ENCODE measurements around the gene PRKAG2. TPM values are rescaled to one million over a fixed set of nuclear protein-coding genes. Genes with fewer than 3 reads are reported as not detected.

Gene PRKAG2
- total and polyA plus RNA-seq, 2 experiments from 2014 or later, result 9.1 to 14.9 TPM

DNA sequence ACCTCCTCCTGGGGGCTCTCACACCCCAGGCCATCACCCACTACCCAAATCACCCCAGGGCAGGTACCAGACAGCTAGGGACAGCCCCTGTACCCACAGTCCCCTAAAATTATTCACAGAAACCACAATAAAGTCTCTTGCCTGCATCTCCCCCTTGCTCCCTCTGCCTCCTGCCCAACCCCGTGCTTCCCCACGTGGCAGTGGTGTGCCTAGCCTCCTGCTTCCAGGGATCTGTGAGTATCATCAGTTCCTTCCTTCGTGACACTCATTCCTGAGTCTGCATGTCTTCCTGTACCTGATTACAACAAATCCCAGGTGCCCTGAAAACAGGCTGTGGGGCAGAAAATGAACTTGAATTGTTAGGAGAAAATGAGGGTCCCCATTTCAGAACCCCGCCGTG lies 61.5 kb downstream of the PRKAG2 start (continued):
- TF ChIP-seq, protein P1, sequence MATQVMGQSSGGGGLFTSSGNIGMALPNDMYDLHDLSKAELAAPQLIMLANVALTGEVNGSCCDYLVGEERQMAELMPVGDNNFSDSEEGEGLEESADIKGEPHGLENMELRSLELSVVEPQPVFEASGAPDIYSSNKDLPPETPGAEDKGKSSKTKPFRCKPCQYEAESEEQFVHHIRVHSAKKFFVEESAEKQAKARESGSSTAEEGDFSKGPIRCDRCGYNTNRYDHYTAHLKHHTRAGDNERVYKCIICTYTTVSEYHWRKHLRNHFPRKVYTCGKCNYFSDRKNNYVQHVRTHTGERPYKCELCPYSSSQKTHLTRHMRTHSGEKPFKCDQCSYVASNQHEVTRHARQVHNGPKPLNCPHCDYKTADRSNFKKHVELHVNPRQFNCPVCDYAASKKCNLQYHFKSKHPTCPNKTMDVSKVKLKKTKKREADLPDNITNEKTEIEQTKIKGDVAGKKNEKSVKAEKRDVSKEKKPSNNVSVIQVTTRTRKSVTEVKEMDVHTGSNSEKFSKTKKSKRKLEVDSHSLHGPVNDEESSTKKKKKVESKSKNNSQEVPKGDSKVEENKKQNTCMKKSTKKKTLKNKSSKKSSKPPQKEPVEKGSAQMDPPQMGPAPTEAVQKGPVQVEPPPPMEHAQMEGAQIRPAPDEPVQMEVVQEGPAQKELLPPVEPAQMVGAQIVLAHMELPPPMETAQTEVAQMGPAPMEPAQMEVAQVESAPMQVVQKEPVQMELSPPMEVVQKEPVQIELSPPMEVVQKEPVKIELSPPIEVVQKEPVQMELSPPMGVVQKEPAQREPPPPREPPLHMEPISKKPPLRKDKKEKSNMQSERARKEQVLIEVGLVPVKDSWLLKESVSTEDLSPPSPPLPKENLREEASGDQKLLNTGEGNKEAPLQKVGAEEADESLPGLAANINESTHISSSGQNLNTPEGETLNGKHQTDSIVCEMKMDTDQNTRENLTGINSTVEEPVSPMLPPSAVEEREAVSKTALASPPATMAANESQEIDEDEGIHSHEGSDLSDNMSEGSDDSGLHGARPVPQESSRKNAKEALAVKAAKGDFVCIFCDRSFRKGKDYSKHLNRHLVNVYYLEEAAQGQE (IDR thresholded peaks at IDR 0.05; ENCODE audit: unreplicated experiment), result no peak
- no peak for TF ChIP-seq EZH2 (IDR thresholded peaks at IDR 0.05; ENCODE audit: low read depth, unreplicated experiment)

DNA sequence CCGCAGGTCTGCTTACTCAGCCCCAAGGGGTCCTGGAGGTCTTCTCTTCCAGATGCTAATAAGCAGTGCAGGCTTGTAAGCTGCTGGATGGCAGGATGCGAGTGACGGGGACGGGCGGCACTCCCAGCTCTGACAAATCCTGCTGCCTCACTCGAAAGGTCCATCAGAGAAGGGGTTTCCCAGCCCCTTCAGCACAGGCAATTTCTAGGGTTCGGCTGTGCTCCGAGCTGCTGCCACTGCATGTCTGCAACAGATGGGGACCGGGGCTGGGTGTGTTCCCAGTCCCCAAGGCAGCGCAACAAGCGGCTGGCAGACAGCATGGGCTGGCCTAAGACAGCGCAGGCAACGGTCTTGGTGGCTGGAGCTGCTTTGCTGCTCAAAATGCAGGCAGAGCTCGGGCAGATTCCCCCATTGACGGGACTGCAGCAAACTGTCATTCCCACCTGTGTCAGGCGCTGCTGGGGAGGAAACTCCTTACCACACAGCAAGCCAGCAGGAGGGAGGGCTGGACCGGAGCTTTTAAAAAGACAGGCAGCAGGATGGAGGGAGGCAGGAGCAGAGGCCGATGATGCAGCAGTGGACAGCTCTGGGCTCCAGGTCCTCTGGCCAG lies 62.4 kb downstream of the PRKAG2 start:
- Histone ChIP-seq H3K36me3 (ENCODE audit: insufficient read depth) (no peaks in the 10 kb centered on the region), H3K4me1 (ENCODE audit: insufficient read depth) (peaks cover 4% of the 10 kb centered on the region; the same call in 1 of the 2 replicates), H3K4me3 (no peak overlapping the region), H3K27ac (ENCODE audit: low read depth) (no peak overlapping the region), H3K27me3 (ENCODE audit: insufficient read depth) (no peaks in the 10 kb centered on the region), H3K79me2 (replicated peaks; ENCODE audit: insufficient read depth) (no peaks in the 10 kb centered on the region), H2AFZ (peak overlapping the region; percentile 66; the same call in 1 of the 2 replicates), H3K9me2 (ENCODE audit: insufficient read depth) (no peaks in the 10 kb centered on the region), H3F3A (replicated peaks; ENCODE audit: low read depth) (no peaks in the 10 kb centered on the region), H4K20me1 (replicated peaks; ENCODE audit: insufficient read depth) (no peaks in the 10 kb centered on the region), H3K4me2 (peak overlapping the region; percentile 48; the same call in 1 of the 2 replicates)
- H3K27me3 Mint-ChIP-seq (ENCODE audit: insufficient read depth, low read depth, poor library complexity), result peaks cover 17% of the 10 kb centered on the region
- H3K27ac Mint-ChIP-seq, result no peak overlapping the region
- DNase-seq (ENCODE audit: low spot score) (peak; percentile 39), ATAC-seq (peak; percentile 77)
- peak overlapping the region; percentile 46 for H3K4me3 Mint-ChIP-seq
- H3K4me1 Mint-ChIP-seq, result peaks cover 29% of the 10 kb centered on the region
- H3K9me3 Mint-ChIP-seq, result no peaks in the 10 kb centered on the region
- H3K36me3 Mint-ChIP-seq (ENCODE audit: low read depth), result no peaks in the 10 kb centered on the region
- TF ChIP-seq NANOG (IDR thresholded peaks at IDR 0.05; ENCODE audit: borderline replicate concordance) (no peak), CREB1 (CRISPR knock-in tag; IDR thresholded peaks at IDR 0.05; ENCODE audit: low read depth) (no peak), POLR2AphosphoS5 (IDR thresholded peaks at IDR 0.05; ENCODE audit: low read depth) (no peak), ZNF114 (CRISPR knock-in tag; IDR thresholded peaks at IDR 0.05) (no peak), EZH2phosphoT487 (IDR thresholded peaks at IDR 0.05; ENCODE audit: unreplicated experiment) (no peak), STAT1 (IDR thresholded peaks at IDR 0.05; ENCODE audit: unreplicated experiment) (no peak), JUNB (IDR thresholded peaks at IDR 0.05; ENCODE audit: unreplicated experiment) (no peak), EZH2 (IDR thresholded peaks at IDR 0.05; ENCODE audit: low read depth, unreplicated experiment) (no peak)
- TF ChIP-seq, protein P2, sequence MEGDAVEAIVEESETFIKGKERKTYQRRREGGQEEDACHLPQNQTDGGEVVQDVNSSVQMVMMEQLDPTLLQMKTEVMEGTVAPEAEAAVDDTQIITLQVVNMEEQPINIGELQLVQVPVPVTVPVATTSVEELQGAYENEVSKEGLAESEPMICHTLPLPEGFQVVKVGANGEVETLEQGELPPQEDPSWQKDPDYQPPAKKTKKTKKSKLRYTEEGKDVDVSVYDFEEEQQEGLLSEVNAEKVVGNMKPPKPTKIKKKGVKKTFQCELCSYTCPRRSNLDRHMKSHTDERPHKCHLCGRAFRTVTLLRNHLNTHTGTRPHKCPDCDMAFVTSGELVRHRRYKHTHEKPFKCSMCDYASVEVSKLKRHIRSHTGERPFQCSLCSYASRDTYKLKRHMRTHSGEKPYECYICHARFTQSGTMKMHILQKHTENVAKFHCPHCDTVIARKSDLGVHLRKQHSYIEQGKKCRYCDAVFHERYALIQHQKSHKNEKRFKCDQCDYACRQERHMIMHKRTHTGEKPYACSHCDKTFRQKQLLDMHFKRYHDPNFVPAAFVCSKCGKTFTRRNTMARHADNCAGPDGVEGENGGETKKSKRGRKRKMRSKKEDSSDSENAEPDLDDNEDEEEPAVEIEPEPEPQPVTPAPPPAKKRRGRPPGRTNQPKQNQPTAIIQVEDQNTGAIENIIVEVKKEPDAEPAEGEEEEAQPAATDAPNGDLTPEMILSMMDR (conservative IDR thresholded peaks at IDR 0.05; ENCODE audit: low read depth in 2 of 2), result no peak
- TF ChIP-seq, protein P3, sequence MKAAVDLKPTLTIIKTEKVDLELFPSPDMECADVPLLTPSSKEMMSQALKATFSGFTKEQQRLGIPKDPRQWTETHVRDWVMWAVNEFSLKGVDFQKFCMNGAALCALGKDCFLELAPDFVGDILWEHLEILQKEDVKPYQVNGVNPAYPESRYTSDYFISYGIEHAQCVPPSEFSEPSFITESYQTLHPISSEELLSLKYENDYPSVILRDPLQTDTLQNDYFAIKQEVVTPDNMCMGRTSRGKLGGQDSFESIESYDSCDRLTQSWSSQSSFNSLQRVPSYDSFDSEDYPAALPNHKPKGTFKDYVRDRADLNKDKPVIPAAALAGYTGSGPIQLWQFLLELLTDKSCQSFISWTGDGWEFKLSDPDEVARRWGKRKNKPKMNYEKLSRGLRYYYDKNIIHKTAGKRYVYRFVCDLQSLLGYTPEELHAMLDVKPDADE (IDR thresholded peaks at IDR 0.05), result no peak
- TF ChIP-seq, protein P4, sequence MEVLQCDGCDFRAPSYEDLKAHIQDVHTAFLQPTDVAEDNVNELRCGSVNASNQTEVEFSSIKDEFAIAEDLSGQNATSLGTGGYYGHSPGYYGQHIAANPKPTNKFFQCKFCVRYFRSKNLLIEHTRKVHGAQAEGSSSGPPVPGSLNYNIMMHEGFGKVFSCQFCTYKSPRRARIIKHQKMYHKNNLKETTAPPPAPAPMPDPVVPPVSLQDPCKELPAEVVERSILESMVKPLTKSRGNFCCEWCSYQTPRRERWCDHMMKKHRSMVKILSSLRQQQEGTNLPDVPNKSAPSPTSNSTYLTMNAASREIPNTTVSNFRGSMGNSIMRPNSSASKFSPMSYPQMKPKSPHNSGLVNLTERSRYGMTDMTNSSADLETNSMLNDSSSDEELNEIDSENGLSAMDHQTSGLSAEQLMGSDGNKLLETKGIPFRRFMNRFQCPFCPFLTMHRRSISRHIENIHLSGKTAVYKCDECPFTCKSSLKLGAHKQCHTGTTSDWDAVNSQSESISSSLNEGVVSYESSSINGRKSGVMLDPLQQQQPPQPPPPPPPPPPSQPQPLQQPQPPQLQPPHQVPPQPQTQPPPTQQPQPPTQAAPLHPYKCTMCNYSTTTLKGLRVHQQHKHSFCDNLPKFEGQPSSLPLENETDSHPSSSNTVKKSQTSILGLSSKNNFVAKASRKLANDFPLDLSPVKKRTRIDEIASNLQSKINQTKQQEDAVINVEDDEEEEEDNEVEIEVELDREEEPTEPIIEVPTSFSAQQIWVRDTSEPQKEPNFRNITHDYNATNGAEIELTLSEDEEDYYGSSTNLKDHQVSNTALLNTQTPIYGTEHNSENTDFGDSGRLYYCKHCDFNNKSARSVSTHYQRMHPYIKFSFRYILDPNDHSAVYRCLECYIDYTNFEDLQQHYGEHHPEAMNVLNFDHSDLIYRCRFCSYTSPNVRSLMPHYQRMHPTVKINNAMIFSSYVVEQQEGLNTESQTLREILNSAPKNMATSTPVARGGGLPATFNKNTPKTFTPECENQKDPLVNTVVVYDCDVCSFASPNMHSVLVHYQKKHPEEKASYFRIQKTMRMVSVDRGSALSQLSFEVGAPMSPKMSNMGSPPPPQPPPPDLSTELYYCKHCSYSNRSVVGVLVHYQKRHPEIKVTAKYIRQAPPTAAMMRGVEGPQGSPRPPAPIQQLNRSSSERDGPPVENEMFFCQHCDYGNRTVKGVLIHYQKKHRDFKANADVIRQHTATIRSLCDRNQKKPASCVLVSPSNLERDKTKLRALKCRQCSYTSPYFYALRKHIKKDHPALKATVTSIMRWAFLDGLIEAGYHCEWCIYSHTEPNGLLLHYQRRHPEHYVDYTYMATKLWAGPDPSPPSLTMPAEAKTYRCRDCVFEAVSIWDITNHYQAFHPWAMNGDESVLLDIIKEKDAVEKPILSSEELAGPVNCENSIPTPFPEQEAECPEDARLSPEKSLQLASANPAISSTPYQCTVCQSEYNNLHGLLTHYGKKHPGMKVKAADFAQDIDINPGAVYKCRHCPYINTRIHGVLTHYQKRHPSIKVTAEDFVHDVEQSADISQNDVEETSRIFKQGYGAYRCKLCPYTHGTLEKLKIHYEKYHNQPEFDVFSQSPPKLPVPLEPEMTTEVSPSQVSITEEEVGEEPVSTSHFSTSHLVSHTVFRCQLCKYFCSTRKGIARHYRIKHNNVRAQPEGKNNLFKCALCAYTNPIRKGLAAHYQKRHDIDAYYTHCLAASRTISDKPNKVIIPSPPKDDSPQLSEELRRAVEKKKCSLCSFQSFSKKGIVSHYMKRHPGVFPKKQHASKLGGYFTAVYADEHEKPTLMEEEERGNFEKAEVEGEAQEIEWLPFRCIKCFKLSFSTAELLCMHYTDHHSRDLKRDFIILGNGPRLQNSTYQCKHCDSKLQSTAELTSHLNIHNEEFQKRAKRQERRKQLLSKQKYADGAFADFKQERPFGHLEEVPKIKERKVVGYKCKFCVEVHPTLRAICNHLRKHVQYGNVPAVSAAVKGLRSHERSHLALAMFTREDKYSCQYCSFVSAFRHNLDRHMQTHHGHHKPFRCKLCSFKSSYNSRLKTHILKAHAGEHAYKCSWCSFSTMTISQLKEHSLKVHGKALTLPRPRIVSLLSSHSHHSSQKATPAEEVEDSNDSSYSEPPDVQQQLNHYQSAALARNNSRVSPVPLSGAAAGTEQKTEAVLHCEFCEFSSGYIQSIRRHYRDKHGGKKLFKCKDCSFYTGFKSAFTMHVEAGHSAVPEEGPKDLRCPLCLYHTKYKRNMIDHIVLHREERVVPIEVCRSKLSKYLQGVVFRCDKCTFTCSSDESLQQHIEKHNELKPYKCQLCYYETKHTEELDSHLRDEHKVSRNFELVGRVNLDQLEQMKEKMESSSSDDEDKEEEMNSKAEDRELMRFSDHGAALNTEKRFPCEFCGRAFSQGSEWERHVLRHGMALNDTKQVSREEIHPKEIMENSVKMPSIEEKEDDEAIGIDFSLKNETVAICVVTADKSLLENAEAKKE (CRISPR knock-in tag; IDR thresholded peaks at IDR 0.05), result no peak
